GM23338 (cell line): ENCODE measurements around the gene SMYD3. TPM values are rescaled to one million over a fixed set of nuclear protein-coding genes. Genes with fewer than 3 reads are reported as not detected.

Source experiments
- ETS1 ChIP-seq: IDR thresholded peaks from 2 replicates; pipeline ENCODE4 v1.6.1; 2016; ENCODE audit warnings: antibody characterized with exemption
- EZH2phosphoT487 ChIP-seq: fragments of 200-600 bp; sonication (generic); IDR thresholded peaks from one replicate; pipeline ENCODE4 v1.8.1; 2018; ENCODE audit warnings: antibody characterized with exemption; ENCODE audit not compliant: unreplicated experiment
- NANOG ChIP-seq: IDR thresholded peaks from 2 replicates; pipeline ENCODE4 v1.6.1; 2016; ENCODE audit warnings: antibody characterized with exemption, borderline replicate concordance
- POLR2AphosphoS5 ChIP-seq: IDR thresholded peaks from 2 replicates; pipeline ENCODE4 v1.6.1; 2016; ENCODE audit warnings: antibody characterized with exemption, low read depth
- STAT1 ChIP-seq: IDR thresholded peaks from one replicate; pipeline ENCODE4 v1.6.1; 2016; ENCODE audit warnings: antibody characterized with exemption; ENCODE audit not compliant: unreplicated experiment
- polyA plus RNA-seq: library from polyadenylated mRNA; unstranded; fragments of >200 nt; fragmentation: Nextera tagmentation; extraction: Ambion mirVana; gene quantifications from 2 replicates; pipeline ENCODE4 v1.2.1, GENCODE V29; 2016
- total RNA-seq: library from RNA; depleted of rRNA; stranded (reverse); fragments of >200 nt; shearing (Covaris generic); gene quantifications from 2 replicates; pipeline ENCODE4 v1.2.3, GENCODE V29; 2014
- TF ChIP-seq, protein P1 (sequence below): fragments of 250-450 bp; sonication (Bioruptor Pico); IDR thresholded peaks from 2 replicates; pipeline ENCODE4 v1.5.0; 2020; ENCODE audit warnings: mild to moderate bottlenecking, moderate library complexity
- TF ChIP-seq, protein P2 (sequence below), 2 experiments: fragments of 200-600 bp in 1 of 2; sonication (generic) in 1 of 2; conservative IDR thresholded peaks; 2 replicates each; pipeline versions ENCODE4 v1.5.1 to v1.6.1; 2016 to 2017; ENCODE audit warnings: antibody characterized with exemption in 2 of 2, low read depth in 2 of 2, mild to moderate bottlenecking in 2 of 2, moderate library complexity in 1 of 2

Gene SMYD3
- total and polyA plus RNA-seq, 2 experiments from 2014 or later: 31.8 to 34.4 TPM

DNA sequence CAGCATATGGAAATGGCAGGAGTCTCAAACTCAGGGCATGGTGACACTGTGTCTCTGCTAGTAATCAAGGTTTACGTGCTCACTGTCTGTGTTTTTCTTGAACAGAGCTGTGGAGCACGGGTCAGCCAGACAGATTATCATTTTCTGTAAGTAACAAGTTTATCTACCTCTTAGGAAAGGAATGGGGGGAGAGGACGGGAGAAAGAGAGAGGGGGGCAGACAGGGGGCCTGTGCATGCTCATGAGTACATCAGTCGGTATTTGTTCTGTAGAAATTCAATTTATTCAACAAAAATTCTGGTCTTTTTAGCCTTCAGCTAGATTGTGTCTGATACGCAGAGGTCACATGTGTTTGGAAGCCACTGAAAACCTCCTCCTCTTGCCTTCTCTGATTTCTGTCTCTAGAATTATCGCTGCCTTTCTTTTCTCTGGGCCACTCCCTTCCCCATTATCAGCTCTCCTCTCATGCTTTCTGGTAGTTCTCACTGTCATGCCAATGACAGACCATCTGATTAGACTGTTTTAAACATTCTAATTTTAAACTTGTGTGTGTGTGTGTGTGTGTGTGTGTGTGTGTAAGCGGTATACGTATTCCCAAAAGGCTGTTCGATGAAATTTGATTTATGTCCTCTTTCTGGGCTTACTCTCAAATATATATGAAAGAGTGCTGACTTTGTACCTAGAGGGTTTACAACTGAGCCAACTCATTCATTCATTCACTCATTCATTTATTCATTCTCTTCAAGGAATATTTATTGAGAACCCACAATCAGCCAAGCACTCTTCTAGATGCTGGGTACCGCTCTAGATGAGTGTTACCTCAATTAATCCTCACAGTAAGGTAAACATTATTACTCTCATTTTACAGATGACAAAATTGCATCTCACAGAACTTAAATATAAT is 715.4 kb downstream of the SMYD3 start (continued):
- TF ChIP-seq, protein P1, sequence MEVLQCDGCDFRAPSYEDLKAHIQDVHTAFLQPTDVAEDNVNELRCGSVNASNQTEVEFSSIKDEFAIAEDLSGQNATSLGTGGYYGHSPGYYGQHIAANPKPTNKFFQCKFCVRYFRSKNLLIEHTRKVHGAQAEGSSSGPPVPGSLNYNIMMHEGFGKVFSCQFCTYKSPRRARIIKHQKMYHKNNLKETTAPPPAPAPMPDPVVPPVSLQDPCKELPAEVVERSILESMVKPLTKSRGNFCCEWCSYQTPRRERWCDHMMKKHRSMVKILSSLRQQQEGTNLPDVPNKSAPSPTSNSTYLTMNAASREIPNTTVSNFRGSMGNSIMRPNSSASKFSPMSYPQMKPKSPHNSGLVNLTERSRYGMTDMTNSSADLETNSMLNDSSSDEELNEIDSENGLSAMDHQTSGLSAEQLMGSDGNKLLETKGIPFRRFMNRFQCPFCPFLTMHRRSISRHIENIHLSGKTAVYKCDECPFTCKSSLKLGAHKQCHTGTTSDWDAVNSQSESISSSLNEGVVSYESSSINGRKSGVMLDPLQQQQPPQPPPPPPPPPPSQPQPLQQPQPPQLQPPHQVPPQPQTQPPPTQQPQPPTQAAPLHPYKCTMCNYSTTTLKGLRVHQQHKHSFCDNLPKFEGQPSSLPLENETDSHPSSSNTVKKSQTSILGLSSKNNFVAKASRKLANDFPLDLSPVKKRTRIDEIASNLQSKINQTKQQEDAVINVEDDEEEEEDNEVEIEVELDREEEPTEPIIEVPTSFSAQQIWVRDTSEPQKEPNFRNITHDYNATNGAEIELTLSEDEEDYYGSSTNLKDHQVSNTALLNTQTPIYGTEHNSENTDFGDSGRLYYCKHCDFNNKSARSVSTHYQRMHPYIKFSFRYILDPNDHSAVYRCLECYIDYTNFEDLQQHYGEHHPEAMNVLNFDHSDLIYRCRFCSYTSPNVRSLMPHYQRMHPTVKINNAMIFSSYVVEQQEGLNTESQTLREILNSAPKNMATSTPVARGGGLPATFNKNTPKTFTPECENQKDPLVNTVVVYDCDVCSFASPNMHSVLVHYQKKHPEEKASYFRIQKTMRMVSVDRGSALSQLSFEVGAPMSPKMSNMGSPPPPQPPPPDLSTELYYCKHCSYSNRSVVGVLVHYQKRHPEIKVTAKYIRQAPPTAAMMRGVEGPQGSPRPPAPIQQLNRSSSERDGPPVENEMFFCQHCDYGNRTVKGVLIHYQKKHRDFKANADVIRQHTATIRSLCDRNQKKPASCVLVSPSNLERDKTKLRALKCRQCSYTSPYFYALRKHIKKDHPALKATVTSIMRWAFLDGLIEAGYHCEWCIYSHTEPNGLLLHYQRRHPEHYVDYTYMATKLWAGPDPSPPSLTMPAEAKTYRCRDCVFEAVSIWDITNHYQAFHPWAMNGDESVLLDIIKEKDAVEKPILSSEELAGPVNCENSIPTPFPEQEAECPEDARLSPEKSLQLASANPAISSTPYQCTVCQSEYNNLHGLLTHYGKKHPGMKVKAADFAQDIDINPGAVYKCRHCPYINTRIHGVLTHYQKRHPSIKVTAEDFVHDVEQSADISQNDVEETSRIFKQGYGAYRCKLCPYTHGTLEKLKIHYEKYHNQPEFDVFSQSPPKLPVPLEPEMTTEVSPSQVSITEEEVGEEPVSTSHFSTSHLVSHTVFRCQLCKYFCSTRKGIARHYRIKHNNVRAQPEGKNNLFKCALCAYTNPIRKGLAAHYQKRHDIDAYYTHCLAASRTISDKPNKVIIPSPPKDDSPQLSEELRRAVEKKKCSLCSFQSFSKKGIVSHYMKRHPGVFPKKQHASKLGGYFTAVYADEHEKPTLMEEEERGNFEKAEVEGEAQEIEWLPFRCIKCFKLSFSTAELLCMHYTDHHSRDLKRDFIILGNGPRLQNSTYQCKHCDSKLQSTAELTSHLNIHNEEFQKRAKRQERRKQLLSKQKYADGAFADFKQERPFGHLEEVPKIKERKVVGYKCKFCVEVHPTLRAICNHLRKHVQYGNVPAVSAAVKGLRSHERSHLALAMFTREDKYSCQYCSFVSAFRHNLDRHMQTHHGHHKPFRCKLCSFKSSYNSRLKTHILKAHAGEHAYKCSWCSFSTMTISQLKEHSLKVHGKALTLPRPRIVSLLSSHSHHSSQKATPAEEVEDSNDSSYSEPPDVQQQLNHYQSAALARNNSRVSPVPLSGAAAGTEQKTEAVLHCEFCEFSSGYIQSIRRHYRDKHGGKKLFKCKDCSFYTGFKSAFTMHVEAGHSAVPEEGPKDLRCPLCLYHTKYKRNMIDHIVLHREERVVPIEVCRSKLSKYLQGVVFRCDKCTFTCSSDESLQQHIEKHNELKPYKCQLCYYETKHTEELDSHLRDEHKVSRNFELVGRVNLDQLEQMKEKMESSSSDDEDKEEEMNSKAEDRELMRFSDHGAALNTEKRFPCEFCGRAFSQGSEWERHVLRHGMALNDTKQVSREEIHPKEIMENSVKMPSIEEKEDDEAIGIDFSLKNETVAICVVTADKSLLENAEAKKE (CRISPR knock-in tag): no peak
- no peak for TF ChIP-seq STAT1
- no peak for TF ChIP-seq ETS1
- TF ChIP-seq POLR2AphosphoS5: no peak
- TF ChIP-seq, protein P2, sequence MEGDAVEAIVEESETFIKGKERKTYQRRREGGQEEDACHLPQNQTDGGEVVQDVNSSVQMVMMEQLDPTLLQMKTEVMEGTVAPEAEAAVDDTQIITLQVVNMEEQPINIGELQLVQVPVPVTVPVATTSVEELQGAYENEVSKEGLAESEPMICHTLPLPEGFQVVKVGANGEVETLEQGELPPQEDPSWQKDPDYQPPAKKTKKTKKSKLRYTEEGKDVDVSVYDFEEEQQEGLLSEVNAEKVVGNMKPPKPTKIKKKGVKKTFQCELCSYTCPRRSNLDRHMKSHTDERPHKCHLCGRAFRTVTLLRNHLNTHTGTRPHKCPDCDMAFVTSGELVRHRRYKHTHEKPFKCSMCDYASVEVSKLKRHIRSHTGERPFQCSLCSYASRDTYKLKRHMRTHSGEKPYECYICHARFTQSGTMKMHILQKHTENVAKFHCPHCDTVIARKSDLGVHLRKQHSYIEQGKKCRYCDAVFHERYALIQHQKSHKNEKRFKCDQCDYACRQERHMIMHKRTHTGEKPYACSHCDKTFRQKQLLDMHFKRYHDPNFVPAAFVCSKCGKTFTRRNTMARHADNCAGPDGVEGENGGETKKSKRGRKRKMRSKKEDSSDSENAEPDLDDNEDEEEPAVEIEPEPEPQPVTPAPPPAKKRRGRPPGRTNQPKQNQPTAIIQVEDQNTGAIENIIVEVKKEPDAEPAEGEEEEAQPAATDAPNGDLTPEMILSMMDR (conservative IDR thresholded peaks at IDR 0.05; ENCODE audit: low read depth in 2 of 2): no peak
- no peak for TF ChIP-seq NANOG
- no peak for TF ChIP-seq EZH2phosphoT487
